ENCODE results near the gene POMT2.

Gene POMT2

DNA sequence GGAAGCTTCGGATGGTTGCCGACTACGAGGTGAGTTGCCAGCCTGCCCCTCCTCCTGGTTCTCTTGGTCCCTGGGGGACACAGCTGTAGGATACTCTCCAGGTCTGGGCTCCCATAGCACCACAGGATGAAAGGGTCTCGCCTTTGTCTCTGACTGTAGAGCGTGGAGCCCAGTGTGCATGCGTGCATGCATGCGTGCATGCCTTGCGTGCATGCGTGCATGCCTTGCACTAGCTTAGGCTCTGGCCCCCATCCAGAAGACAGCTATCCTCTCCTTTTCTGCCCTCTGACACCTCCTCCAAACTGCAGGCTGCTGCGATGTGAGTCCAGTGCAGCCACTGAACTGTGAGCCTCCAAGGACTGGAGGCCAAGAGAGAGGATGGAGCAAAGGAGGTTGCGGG is 68.8 kb downstream of the POMT2 start:
- no peaks in the 10 kb centered on the region for H3K4me1 ChIP-seq (ENCODE audit: control insufficient read depth, low read length)
- H3K27me3 ChIP-seq (ENCODE audit: control insufficient read depth, low read length), result no peaks in the 10 kb centered on the region
- H3K79me2 ChIP-seq (ENCODE audit: control insufficient read depth, low read length), result no peaks in the 10 kb centered on the region
- H3K9me2 ChIP-seq (replicated peaks; ENCODE audit: control insufficient read depth, low read length), result no peaks in the 10 kb centered on the region
- no peak overlapping the region for H3K4me2 ChIP-seq (ENCODE audit: low read length)
- no peaks in the 10 kb centered on the region for H4K20me1 ChIP-seq (ENCODE audit: control insufficient read depth, insufficient read depth, low read depth, low read length)
- H3K27ac ChIP-seq (ENCODE audit: low read depth, low read length), result no peak overlapping the region
- H3K4me3 ChIP-seq (ENCODE audit: low read length), result no peak overlapping the region
- TF ChIP-seq, protein P1, sequence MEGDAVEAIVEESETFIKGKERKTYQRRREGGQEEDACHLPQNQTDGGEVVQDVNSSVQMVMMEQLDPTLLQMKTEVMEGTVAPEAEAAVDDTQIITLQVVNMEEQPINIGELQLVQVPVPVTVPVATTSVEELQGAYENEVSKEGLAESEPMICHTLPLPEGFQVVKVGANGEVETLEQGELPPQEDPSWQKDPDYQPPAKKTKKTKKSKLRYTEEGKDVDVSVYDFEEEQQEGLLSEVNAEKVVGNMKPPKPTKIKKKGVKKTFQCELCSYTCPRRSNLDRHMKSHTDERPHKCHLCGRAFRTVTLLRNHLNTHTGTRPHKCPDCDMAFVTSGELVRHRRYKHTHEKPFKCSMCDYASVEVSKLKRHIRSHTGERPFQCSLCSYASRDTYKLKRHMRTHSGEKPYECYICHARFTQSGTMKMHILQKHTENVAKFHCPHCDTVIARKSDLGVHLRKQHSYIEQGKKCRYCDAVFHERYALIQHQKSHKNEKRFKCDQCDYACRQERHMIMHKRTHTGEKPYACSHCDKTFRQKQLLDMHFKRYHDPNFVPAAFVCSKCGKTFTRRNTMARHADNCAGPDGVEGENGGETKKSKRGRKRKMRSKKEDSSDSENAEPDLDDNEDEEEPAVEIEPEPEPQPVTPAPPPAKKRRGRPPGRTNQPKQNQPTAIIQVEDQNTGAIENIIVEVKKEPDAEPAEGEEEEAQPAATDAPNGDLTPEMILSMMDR (IDR thresholded peaks at IDR 0.05; ENCODE audit: low read depth, low read length, poor library complexity, severe bottlenecking), result no peak
- no peak for TF ChIP-seq EZH2phosphoT487 (IDR thresholded peaks at IDR 0.05; ENCODE audit: borderline replicate concordance, low read length)
- no peaks in the 10 kb centered on the region for H3K9me3 ChIP-seq (ENCODE audit: control insufficient read depth, insufficient read depth, low read length)
- no peaks in the 10 kb centered on the region for H3K36me3 ChIP-seq (ENCODE audit: control insufficient read depth, low read length)
- H3F3A ChIP-seq (ENCODE audit: control insufficient read depth, insufficient read depth), result no peaks in the 10 kb centered on the region

GRCh38 chr14:77250927-77251326 is 69.8 kb downstream of the POMT2 start:
- Histone ChIP-seq H3K36me3 (ENCODE audit: control insufficient read depth, low read length) (peaks cover 3% of the 10 kb centered on the region; the same call in 1 of the 2 replicates), H3F3A (ENCODE audit: control insufficient read depth, insufficient read depth) (no peaks in the 10 kb centered on the region), H3K27me3 (ENCODE audit: control insufficient read depth, low read length) (no peaks in the 10 kb centered on the region), H4K20me1 (ENCODE audit: control insufficient read depth, insufficient read depth, low read depth, low read length) (no peaks in the 10 kb centered on the region), H3K4me3 (ENCODE audit: low read length) (no peak overlapping the region), H3K27ac (ENCODE audit: low read depth, low read length) (no peak overlapping the region), H3K9me2 (replicated peaks; ENCODE audit: control insufficient read depth, low read length) (no peaks in the 10 kb centered on the region), H3K9me3 (ENCODE audit: control insufficient read depth, insufficient read depth, low read length) (no peaks in the 10 kb centered on the region), H3K4me1 (ENCODE audit: control insufficient read depth, low read length) (no peaks in the 10 kb centered on the region), H3K4me2 (ENCODE audit: low read length) (no peak overlapping the region), H3K79me2 (ENCODE audit: control insufficient read depth, low read length) (no peaks in the 10 kb centered on the region)
- TF ChIP-seq EZH2phosphoT487 (IDR thresholded peaks at IDR 0.05; ENCODE audit: borderline replicate concordance, low read length), result no peak
- TF ChIP-seq, protein P1 (IDR thresholded peaks at IDR 0.05; ENCODE audit: low read depth, low read length, poor library complexity, severe bottlenecking), result no peak

GRCh38 chr14:77249286-77249685 is 71.4 kb downstream of the POMT2 start:
- Histone ChIP-seq H3K36me3 (ENCODE audit: control insufficient read depth, low read length) (peaks cover 6% of the 10 kb centered on the region), H3K27ac (ENCODE audit: low read depth, low read length) (no peak overlapping the region), H3K79me2 (ENCODE audit: control insufficient read depth, low read length) (no peaks in the 10 kb centered on the region), H4K20me1 (ENCODE audit: control insufficient read depth, insufficient read depth, low read depth, low read length) (no peaks in the 10 kb centered on the region), H3F3A (ENCODE audit: control insufficient read depth, insufficient read depth) (no peaks in the 10 kb centered on the region), H3K4me2 (ENCODE audit: low read length) (no peak overlapping the region), H3K27me3 (ENCODE audit: control insufficient read depth, low read length) (no peaks in the 10 kb centered on the region), H3K9me3 (ENCODE audit: control insufficient read depth, insufficient read depth, low read length) (no peaks in the 10 kb centered on the region), H3K9me2 (replicated peaks; ENCODE audit: control insufficient read depth, low read length) (no peaks in the 10 kb centered on the region), H3K4me3 (ENCODE audit: low read length) (no peak overlapping the region), H3K4me1 (ENCODE audit: control insufficient read depth, low read length) (peaks cover 11% of the 10 kb centered on the region)
- TF ChIP-seq, protein P1 (IDR thresholded peaks at IDR 0.05; ENCODE audit: low read depth, low read length, poor library complexity, severe bottlenecking), result no peak
- TF ChIP-seq EZH2phosphoT487 (IDR thresholded peaks at IDR 0.05; ENCODE audit: borderline replicate concordance, low read length), result no peak

DNA sequence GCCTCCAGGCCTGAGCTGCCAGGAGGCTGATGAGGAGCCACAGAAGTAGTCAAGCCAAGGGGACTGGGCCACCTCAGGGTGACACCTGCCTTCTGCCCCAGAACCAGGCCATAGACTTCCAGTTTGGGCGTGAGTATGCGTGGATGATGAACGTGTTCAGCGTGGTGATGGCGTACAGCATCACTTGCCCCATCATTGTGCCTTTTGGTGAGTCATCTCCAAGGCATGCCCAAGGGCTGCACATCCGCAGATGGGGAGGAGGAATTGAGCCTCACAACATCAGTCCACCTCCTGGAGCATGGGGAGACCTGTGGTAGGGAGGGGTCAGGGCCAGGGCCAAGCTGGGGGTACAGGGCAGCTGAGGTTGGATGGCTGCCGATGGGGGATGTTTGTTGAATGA is 72.0 kb downstream of the POMT2 start:
- Histone ChIP-seq H4K20me1 (ENCODE audit: control insufficient read depth, insufficient read depth, low read depth, low read length) (no peaks in the 10 kb centered on the region), H3K4me1 (ENCODE audit: control insufficient read depth, low read length) (peaks cover 18% of the 10 kb centered on the region), H3K4me3 (ENCODE audit: low read length) (no peak overlapping the region), H3K79me2 (ENCODE audit: control insufficient read depth, low read length) (no peaks in the 10 kb centered on the region), H3K36me3 (ENCODE audit: control insufficient read depth, low read length) (peaks cover 8% of the 10 kb centered on the region), H3K27ac (ENCODE audit: low read depth, low read length) (no peak overlapping the region), H3F3A (ENCODE audit: control insufficient read depth, insufficient read depth) (peaks cover 3% of the 10 kb centered on the region), H3K4me2 (ENCODE audit: low read length) (no peak overlapping the region), H3K9me2 (replicated peaks; ENCODE audit: control insufficient read depth, low read length) (no peaks in the 10 kb centered on the region), H3K9me3 (ENCODE audit: control insufficient read depth, insufficient read depth, low read length) (no peaks in the 10 kb centered on the region), H3K27me3 (ENCODE audit: control insufficient read depth, low read length) (no peaks in the 10 kb centered on the region)
- TF ChIP-seq EZH2phosphoT487 (IDR thresholded peaks at IDR 0.05; ENCODE audit: borderline replicate concordance, low read length), result no peak
